ENCODE results near the gene PNPLA7. TPM values are rescaled to one million over a fixed set of nuclear protein-coding genes. Genes with fewer than 3 reads are reported as not detected.
"Not testable (repeated sequence)": the region's sequence is repeated elsewhere in the genome, so short reads cannot be mapped to it uniquely, and the experiment has no call there.

PNPLA7 gene
- total and polyA plus RNA-seq, 7 donors, result 1.8 to 12.2 (median 8.2) TPM

DNA sequence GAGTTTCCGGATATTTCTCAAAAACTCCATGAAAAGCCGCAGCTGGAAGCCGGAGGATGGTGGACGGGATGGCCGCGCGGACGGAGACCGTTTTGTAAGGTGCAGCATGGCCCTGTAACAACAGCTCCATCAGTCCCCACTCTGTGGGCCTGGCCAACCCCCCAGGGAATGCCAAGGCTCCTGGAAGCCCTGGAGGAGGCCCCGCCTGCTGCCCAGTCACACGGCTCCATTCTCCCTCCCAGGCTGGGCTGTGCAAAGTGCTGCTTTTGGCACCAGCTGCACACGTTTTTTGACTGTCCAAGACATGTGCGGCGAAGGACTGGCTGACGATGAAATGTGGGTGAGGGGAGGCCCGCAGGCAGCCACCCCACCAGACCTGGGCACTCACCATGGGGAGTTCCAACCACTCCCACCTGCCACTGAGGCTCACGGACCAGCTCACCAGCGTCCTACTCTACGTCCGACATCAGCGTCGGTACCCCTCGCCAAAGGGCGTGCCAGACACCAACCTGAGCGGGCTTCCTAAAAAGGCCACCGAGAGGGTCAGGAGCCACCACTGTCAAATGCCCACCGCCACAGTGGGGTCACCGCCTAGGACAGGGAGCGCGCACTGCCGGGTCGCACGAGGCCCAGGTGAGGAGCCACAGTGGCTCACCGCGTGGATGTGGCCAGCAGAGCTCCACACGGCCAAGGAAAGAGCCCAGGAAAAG lies 27.3 kb downstream of the PNPLA7 start:
- no peaks in the 10 kb centered on the region for H3K27me3 ChIP-seq
- H3K9me3 ChIP-seq, result no peaks in the 10 kb centered on the region
- H3K4me1 ChIP-seq, result no peaks in the 10 kb centered on the region
- H3K27ac ChIP-seq, result no peak overlapping the region
- H3K36me3 ChIP-seq, result peaks cover 0 to 9% (median 0%) of the 10 kb centered on the region in 4 donors
- WGBS, 2 donors, result 94 to 95% methylated on average over 36 of the region's 36 CpGs
- intact Hi-C loops (cut with DNase I), result loop anchor here (10.0 kb wide), 1 partner anchor 228 kb away; no protein-coding TSS in a partner anchor
- no peak overlapping the region for H3K4me3 ChIP-seq
- TF ChIP-seq EP300 (IDR thresholded peaks at IDR 0.05) (no peak), POLR2AphosphoS5 (IDR thresholded peaks at IDR 0.05) (no peak), POLR2A (IDR thresholded peaks at IDR 0.05) (no peak)
- TF ChIP-seq, protein P1, sequence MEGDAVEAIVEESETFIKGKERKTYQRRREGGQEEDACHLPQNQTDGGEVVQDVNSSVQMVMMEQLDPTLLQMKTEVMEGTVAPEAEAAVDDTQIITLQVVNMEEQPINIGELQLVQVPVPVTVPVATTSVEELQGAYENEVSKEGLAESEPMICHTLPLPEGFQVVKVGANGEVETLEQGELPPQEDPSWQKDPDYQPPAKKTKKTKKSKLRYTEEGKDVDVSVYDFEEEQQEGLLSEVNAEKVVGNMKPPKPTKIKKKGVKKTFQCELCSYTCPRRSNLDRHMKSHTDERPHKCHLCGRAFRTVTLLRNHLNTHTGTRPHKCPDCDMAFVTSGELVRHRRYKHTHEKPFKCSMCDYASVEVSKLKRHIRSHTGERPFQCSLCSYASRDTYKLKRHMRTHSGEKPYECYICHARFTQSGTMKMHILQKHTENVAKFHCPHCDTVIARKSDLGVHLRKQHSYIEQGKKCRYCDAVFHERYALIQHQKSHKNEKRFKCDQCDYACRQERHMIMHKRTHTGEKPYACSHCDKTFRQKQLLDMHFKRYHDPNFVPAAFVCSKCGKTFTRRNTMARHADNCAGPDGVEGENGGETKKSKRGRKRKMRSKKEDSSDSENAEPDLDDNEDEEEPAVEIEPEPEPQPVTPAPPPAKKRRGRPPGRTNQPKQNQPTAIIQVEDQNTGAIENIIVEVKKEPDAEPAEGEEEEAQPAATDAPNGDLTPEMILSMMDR (IDR thresholded peaks at IDR 0.05), result no peak
- no peak for DNase-seq

DNA sequence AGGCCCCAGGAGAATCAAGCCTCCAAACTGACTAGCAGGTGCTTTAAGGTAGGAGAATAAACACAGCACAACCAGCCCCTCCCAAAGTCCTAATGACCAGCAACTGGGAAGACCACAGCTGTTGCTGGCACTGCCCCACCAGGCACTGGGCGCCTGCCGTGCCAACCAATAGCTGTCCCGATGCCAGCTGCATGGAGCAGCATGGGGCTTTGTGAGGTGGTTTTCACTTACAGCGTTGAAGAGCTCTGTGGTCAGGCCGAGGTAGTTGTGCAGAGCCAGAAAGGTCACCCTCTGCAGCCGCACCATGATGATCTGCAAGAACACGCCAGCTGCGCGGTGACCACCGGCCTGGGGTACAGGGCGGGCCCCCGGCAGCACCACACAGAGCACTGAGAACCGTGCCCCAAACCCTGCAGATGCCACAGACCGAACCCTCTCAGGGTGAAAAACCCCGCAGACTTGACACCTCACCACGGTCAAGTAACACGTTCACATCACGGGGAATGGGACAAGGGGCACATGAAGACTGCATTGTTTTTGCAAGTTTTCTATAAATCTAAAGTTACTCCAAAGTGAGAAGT lies 28.7 kb downstream of the PNPLA7 start:
- H3K27ac ChIP-seq, result no peak overlapping the region
- H3K4me1 ChIP-seq, result no peaks in the 10 kb centered on the region
- no peak for DNase-seq
- intact Hi-C loops (cut with DNase I), result loop anchor here (10.0 kb wide), 1 partner anchor 227 kb away; no protein-coding TSS in a partner anchor
- H3K9me3 ChIP-seq, result no peaks in the 10 kb centered on the region
- TF ChIP-seq, protein P1 (IDR thresholded peaks at IDR 0.05), result no peak
- no peak for TF ChIP-seq POLR2A (IDR thresholded peaks at IDR 0.05)
- TF ChIP-seq EP300 (IDR thresholded peaks at IDR 0.05), result no peak
- no peak for TF ChIP-seq POLR2AphosphoS5 (IDR thresholded peaks at IDR 0.05)
- peaks cover 0 to 9% (median 0%) of the 10 kb centered on the region in 4 donors for H3K36me3 ChIP-seq
- no peak overlapping the region for H3K4me3 ChIP-seq
- H3K27me3 ChIP-seq, result no peaks in the 10 kb centered on the region
- 91 to 95% methylated on average over 18 of the region's 18 CpGs for WGBS, 2 donors

DNA sequence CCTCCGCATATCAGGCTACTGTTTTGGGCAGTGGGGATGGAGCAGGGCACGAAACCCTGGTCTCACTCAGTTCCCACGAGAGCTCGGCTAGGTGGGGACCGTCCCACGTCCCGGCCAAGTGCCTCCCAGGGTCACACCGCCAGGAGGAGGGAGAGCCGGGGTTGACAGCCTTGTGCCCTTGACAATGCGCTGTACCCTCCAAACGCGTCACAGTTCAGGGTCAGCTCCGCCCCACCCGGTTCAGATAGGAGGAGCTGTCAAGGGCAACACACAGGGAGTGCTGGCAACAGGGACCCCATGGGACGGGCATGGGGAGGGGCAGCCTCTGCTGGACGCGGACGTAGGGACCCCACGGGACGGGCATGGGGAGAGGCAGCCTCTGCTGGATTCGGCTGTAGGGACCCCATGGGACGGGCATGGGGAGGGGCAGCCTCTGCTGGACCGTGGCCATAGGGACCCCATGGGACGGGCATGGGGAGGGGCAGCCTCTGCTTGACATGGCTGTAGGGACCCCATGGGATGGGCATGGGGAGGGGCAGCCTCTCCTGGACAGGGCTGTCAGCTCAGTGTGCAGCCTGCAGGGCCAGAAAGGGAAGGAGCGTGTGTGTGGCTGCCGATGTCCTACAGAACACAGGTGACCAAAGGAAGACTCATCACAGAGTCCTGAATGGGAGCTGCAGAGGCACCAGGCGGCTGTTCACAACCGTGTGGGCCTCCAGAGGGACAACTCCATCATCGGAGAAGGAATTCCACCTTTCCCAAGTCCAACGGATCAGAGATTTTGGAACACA lies 29.4 kb downstream of the PNPLA7 start:
- Histone ChIP-seq H3K27me3 (no peaks in the 10 kb centered on the region), H3K27ac (no peak overlapping the region), H3K9me3 (no peaks in the 10 kb centered on the region), H3K4me1 (no peaks in the 10 kb centered on the region), H3K4me3 (no peak overlapping the region), H3K36me3 (peaks cover 0 to 9% (median 0%) of the 10 kb centered on the region in 4 donors)
- WGBS, 2 donors, result 90 to 92% methylated on average over 30 of the region's 30 CpGs
- no peak for TF ChIP-seq POLR2AphosphoS5 (IDR thresholded peaks at IDR 0.05)
- no peak for TF ChIP-seq POLR2A (IDR thresholded peaks at IDR 0.05)
- TF ChIP-seq, protein P1 (IDR thresholded peaks at IDR 0.05), result no peak
- no peak for TF ChIP-seq EP300 (IDR thresholded peaks at IDR 0.05)
- DNase-seq, result no peak
- intact Hi-C loops (cut with DNase I), result loop anchor here (10.0 kb wide), 1 partner anchor 226 kb away; no protein-coding TSS in a partner anchor

DNA sequence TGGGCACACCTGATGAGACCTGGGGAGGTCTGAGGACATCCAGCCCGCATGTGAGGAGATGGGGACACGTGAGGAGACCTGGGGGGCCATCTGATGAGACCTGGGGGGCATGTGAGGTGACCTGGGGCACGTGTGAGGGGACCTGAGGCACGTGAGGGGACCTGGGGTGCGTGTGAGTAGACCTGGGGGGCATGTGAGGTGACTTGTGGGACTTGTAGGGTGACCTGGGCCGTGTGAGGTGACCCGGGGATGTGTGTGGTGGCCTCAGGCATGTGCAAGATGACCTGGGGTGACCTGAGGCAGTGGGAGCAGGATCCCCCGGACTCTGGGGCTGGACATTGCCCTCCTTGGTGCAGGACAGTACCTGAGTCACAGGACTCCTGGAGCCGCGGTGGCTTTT lies 30.6 kb downstream of the PNPLA7 start:
- 86 to 87% methylated on average over 10 of the region's 10 CpGs for WGBS, 2 donors
- DNase-seq, result no peak
- intact Hi-C loops (cut with DNase I), result no loop called here

DNA sequence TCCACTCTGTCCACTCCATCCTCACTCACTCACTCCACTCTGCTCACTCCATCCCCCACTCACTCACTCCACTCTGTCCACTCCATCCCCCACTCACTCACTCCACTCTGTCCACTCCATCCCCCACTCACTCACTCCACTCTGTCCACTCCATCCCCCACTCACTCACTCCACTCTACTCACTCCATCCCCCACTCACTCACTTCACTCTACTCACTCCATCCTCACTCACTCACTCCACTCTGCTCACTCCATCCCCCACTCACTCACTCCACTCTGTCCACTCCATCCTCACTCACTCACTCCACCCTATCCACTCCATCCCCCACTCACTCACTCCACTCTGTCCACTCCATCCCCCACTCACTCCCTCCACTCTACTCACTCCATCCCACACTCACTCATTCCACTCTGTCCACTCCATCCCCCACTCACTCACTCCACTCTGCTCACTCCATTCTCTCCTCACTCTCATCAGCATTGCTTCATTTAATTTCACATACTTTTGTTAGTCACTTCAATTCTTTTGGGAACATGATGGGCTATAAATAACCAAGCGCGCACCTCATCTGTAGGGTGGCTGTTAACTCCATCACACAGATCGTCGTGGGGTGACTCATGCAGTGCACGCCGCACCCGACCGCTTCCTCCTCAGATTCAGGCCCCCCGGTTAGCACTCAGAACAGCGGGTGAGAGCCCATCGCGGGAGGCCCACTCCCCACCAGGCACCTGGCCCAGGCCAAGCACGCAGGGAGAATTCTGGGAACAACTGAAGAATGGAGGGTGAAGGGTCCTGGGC lies 31.3 kb downstream of the PNPLA7 start:
- WGBS, 2 donors, result 90 to 94% methylated on average over 13 of the region's 13 CpGs
- H3K9me3 ChIP-seq; H3K4me1 ChIP-seq; DNase-seq; H3K27ac ChIP-seq; intact Hi-C loops (cut with DNase I); H3K4me3 ChIP-seq; H3K27me3 ChIP-seq: not testable (repeated sequence)
- H3K36me3 ChIP-seq, result peaks cover 0 to 12% (median 0%) of the 10 kb centered on the region in 4 donors

More for the DNA sequence above, 30.6 kb downstream of the PNPLA7 start:
- Histone ChIP-seq H3K27me3 (no peaks in the 10 kb centered on the region), H3K36me3 (peaks cover 0 to 12% (median 0%) of the 10 kb centered on the region in 4 donors), H3K4me3 (no peak overlapping the region), H3K9me3 (no peaks in the 10 kb centered on the region), H3K4me1 (no peaks in the 10 kb centered on the region), H3K27ac (no peak overlapping the region)
- TF ChIP-seq POLR2A (IDR thresholded peaks at IDR 0.05) (no peak), EP300 (IDR thresholded peaks at IDR 0.05) (no peak)
